PFSK-1 (cell line): Measurements from ENCODE around the gene RPS6KA4.

Source experiments
- FOXP2 ChIP-seq: optimal IDR thresholded peaks from 2 replicates; pipeline ENCODE3; 2011; ENCODE audit warnings: borderline replicate concordance, control low read depth, inconsistent platforms; ENCODE audit not compliant: insufficient read depth; ENCODE audit errors: extremely low read length, extremely low read depth
- POLR2AphosphoS5 ChIP-seq: IDR thresholded peaks from 2 replicates; pipeline ENCODE4 v1.6.1; 2012; ENCODE audit warnings: low read depth, mild to moderate bottlenecking, control low read depth, low read length, moderate library complexity
- SIN3A ChIP-seq: IDR thresholded peaks from 2 replicates; pipeline ENCODE4 v1.6.1; 2012; ENCODE audit warnings: mild to moderate bottlenecking, low read length, moderate library complexity, borderline replicate concordance; ENCODE audit not compliant: insufficient read depth
- TAF1 ChIP-seq: IDR thresholded peaks from 2 replicates; pipeline ENCODE4 v1.6.1; 2012; ENCODE audit warnings: low read length, control low read depth, borderline replicate concordance; ENCODE audit not compliant: insufficient read depth
- TF ChIP-seq, protein P1 (sequence below), 2 experiments: IDR thresholded peaks; 2 replicates each; pipeline versions ENCODE4 v1.6.1 to v1.8.0; 2011 to 2012; ENCODE audit warnings: low read depth in 2 of 2, low read length in 2 of 2, control low read depth in 1 of 2, inconsistent platforms in 1 of 2, mild to moderate bottlenecking in 1 of 2, moderate library complexity in 1 of 2; ENCODE audit not compliant: insufficient read depth in 1 of 2

DNA sequence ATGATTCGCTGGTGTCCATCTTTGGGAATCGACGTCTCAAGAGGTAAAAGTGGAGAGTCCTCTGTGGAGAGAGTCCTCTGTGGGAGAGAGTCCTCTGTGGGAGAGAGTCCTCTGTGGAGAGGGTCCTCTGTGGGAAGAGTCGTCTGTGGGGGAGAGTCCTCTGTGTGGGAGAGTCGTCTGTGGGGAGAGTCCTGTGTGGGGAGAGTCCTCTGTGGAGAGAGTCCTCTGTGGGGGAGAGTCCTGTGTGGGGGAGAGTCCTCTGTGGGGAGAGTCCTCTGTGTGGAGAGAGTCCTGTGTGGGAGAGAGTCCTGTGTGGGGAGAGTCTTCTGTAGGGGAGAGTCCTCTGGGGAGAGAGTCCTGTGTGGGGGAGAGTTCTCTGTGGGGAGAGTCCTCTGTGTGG lies 37.9 kb upstream of the RPS6KA4 start:
- TF ChIP-seq, protein P1, sequence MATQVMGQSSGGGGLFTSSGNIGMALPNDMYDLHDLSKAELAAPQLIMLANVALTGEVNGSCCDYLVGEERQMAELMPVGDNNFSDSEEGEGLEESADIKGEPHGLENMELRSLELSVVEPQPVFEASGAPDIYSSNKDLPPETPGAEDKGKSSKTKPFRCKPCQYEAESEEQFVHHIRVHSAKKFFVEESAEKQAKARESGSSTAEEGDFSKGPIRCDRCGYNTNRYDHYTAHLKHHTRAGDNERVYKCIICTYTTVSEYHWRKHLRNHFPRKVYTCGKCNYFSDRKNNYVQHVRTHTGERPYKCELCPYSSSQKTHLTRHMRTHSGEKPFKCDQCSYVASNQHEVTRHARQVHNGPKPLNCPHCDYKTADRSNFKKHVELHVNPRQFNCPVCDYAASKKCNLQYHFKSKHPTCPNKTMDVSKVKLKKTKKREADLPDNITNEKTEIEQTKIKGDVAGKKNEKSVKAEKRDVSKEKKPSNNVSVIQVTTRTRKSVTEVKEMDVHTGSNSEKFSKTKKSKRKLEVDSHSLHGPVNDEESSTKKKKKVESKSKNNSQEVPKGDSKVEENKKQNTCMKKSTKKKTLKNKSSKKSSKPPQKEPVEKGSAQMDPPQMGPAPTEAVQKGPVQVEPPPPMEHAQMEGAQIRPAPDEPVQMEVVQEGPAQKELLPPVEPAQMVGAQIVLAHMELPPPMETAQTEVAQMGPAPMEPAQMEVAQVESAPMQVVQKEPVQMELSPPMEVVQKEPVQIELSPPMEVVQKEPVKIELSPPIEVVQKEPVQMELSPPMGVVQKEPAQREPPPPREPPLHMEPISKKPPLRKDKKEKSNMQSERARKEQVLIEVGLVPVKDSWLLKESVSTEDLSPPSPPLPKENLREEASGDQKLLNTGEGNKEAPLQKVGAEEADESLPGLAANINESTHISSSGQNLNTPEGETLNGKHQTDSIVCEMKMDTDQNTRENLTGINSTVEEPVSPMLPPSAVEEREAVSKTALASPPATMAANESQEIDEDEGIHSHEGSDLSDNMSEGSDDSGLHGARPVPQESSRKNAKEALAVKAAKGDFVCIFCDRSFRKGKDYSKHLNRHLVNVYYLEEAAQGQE (IDR thresholded peaks at IDR 0.05; ENCODE audit: insufficient read depth in 1 of 2, low read depth in 2 of 2, low read length in 2 of 2): no peak
- TF ChIP-seq POLR2AphosphoS5 (no peak), TAF1 (no peak), FOXP2 (no peak), SIN3A (no peak)
